Vagina (tissue), 2 donors: Measurements from ENCODE around the gene WBP11. TPM values are rescaled to one million over a fixed set of nuclear protein-coding genes. Genes with fewer than 3 reads are reported as not detected.

Source experiments
- DNase-seq, 2 donors: peaks; one replicate each; pipeline ENCODE4 v3.0.0-alpha.2; 2017; ENCODE audit errors: extremely low spot score in 2 of 2
- H3K27ac ChIP-seq: fragments of 200-600 bp; sonication (generic); one replicate; pipeline ENCODE4 v1.5.1; 2019
- H3K27me3 ChIP-seq: fragments of 200-600 bp; sonication (generic); one replicate; pipeline ENCODE4 v1.5.1; 2019
- H3K36me3 ChIP-seq, 2 donors: fragments of 200-600 bp; sonication (generic); one replicate each; pipeline ENCODE4 v1.5.1; 2017 to 2019
- H3K4me1 ChIP-seq: fragments of 200-600 bp; sonication (generic); one replicate; pipeline ENCODE4 v1.5.1; 2019
- H3K4me3 ChIP-seq, 2 donors: fragments of 200-600 bp; sonication (generic); 1 replicate in 1 of 2; 2 replicates in 1 of 2; pipeline ENCODE4 v1.5.1; 2016 to 2019
- H3K9me3 ChIP-seq: fragments of 200-600 bp; sonication (generic); one replicate; pipeline ENCODE4 v1.5.1; 2019
- POLR2A ChIP-seq, 2 donors: fragments of 450-650 bp; IDR thresholded peaks; one replicate each; pipeline ENCODE4 v1.6.1; 2017; ENCODE audit warnings: antibody characterized with exemption in 2 of 2, mild to moderate bottlenecking in 2 of 2, moderate library complexity in 2 of 2
- POLR2AphosphoS5 ChIP-seq, 2 donors: sonication (generic); formaldehyde crosslinking; IDR thresholded peaks; one replicate each; pipeline ENCODE4 v1.9.0; 2017; ENCODE audit warnings: antibody characterized with exemption in 2 of 2, mild to moderate bottlenecking in 2 of 2, low read depth in 1 of 2; ENCODE audit not compliant: insufficient read depth in 1 of 2
- intact Hi-C: fragments of 100-400 bp; cut with DNase I; formaldehyde crosslinking; loops from one replicate; pipeline ENCODE4 v1.15.1; 2023
- total RNA-seq: library from RNA; depleted of rRNA; stranded (reverse); fragments of >200 nt; gene quantifications from one replicate; pipeline ENCODE4 v1.2.3, GENCODE V29; 2016
- TF ChIP-seq, protein P1 (sequence below), 3 experiments: fragments of 450-650 bp in 2 of 3; fragments of 200-600 bp in 1 of 3; sonication (generic) in 1 of 3; IDR thresholded peaks; one replicate each; pipeline ENCODE4 v1.5.1; 2017 to 2019; ENCODE audit warnings: antibody characterized with exemption in 3 of 3, mild to moderate bottlenecking in 2 of 3, moderate library complexity in 2 of 3

WBP11 gene
- total RNA-seq, 1 donor from 2014 or later = 12.8 TPM

DNA sequence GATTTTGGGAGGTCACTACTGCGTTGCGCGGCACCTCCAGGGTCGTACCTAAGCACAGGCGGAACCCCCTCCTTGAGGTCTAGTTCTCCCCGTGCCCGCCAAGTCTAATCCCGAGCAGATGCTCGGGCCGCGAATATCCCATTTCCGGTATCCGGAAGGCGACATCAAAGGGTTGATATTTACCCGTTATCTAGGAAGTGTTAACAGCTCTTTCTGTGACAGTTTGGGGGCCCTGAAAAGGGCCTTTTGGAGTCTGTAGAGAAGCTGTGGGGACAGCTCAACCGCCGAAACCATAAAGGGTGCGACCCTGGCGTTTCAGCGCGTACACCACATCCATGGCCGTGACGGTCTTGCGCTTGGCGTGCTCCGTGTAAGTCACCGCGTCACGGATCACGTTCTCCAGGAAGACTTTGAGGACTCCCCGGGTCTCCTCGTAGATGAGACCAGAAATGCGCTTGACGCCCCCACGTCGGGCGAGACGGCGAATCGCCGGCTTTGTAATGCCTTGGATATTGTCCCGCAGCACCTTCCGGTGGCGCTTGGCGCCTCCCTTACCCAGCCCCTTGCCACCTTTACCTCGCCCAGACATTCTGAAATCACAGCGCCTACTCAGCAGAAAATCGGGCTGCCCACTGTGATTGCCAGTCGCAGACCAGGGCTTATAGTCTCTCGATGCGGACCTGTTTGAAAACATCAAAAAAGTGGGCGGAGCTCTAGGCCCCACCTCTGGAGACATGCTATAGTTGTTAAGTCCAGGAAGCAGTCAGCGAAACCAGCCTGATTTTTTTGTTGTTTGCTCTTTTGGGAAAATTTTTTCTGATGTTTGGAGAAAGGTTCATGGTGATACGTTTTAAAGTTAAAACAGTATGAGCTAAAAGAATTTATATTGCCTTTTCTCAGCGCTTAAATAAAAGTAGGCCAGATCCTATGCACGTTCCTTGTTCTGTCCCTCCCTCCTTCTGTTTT lies 32.5 kb downstream of the WBP11 start:
- no peaks in the 10 kb centered on the region for H3K9me3 ChIP-seq
- peaks cover 29% of the 10 kb centered on the region for H3K4me1 ChIP-seq
- H3K4me3 ChIP-seq = peak overlapping the region; percentile 67 to 82
- intact Hi-C loops = loop anchor here (10.0 kb wide), 1 partner anchor 114 kb away; the partner anchor contains the start of gene MGP
- DNase-seq = peak in 1 of 2 donors; percentile 98
- H3K27ac ChIP-seq = peak overlapping the region; percentile 94
- no peaks in the 10 kb centered on the region for H3K27me3 ChIP-seq
- TF ChIP-seq, protein P1, sequence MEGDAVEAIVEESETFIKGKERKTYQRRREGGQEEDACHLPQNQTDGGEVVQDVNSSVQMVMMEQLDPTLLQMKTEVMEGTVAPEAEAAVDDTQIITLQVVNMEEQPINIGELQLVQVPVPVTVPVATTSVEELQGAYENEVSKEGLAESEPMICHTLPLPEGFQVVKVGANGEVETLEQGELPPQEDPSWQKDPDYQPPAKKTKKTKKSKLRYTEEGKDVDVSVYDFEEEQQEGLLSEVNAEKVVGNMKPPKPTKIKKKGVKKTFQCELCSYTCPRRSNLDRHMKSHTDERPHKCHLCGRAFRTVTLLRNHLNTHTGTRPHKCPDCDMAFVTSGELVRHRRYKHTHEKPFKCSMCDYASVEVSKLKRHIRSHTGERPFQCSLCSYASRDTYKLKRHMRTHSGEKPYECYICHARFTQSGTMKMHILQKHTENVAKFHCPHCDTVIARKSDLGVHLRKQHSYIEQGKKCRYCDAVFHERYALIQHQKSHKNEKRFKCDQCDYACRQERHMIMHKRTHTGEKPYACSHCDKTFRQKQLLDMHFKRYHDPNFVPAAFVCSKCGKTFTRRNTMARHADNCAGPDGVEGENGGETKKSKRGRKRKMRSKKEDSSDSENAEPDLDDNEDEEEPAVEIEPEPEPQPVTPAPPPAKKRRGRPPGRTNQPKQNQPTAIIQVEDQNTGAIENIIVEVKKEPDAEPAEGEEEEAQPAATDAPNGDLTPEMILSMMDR (IDR thresholded peaks at IDR 0.05) = no peak
- TF ChIP-seq POLR2A (IDR thresholded peaks at IDR 0.05) (peak; percentile 23 to 93), POLR2AphosphoS5 (IDR thresholded peaks at IDR 0.05; ENCODE audit: insufficient read depth in 1 of 2, low read depth in 1 of 2) (peak; percentile 99)
- H3K36me3 ChIP-seq = no peaks in the 10 kb centered on the region

DNA sequence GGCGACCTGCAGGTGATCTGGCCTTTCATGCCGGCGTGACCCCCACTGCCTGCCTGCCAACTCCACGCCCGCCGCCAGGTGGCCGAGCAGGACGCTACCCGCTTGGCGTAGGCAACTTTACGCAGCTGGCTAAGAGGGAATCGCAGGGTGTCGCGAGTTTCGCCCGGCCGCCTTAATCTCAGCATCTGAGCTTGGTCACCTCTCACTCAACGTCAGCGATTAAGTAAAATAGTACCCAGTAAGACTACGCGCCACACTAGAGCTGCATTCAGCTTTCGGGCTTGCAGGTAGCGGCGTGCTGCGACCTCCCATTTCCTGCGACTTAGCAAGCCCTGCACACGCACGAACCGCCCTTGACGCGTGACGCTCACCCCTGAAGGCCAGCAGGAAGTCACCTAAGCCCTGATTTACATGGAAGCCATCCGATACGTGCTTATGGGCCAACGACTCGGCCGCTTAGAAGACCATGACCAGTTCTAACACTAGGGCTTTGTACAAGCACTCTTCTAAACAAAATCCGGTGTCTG lies 33.2 kb downstream of the WBP11 start:
- Histone ChIP-seq H3K9me3 (no peaks in the 10 kb centered on the region), H3K36me3 (no peaks in the 10 kb centered on the region), H3K27ac (peak overlapping the region; percentile 94), H3K4me1 (peaks cover 24% of the 10 kb centered on the region), H3K4me3 (peak overlapping the region; percentile 67 to 82), H3K27me3 (no peaks in the 10 kb centered on the region)
- TF ChIP-seq POLR2AphosphoS5 (IDR thresholded peaks at IDR 0.05; ENCODE audit: insufficient read depth in 1 of 2, low read depth in 1 of 2) (peak in 1 of 2 donors; percentile 61), POLR2A (IDR thresholded peaks at IDR 0.05) (peak in 1 of 2 donors; percentile 9)
- TF ChIP-seq, protein P1 (IDR thresholded peaks at IDR 0.05) = peak; percentile 58 to 83 (median 65)
- DNase-seq = peak in 1 of 2 donors; percentile 92
- intact Hi-C loops = loop anchor here (10.0 kb wide), 1 partner anchor 115 kb away; the partner anchor contains the start of gene MGP

DNA sequence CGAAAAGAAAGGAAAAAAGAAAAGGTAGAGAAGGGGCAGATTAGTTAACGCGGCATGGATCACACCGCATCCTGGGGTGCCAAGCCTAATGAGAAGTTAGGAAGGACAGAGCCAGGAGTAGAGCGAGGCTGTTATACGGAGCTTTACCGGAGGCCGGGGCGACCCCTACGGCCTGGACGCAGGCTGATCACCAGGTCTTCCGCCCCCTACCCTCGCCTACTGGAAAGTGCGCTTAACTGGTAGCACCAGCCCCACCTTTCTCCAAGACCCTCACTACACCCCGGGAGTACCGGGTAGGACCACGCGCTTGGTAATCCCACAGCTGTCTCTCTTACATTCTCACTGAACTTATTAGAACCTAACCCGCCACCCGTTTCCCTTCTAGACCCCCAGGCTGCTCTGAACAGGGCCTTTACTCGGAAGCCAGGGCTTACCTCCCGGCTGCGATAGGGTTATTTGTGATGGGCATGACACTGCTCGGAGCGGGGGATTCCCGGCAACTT lies 33.8 kb downstream of the WBP11 start:
- intact Hi-C loops = no loop called here
- Histone ChIP-seq H3K27me3 (no peaks in the 10 kb centered on the region), H3K36me3 (no peaks in the 10 kb centered on the region), H3K4me1 (peaks cover 24% of the 10 kb centered on the region), H3K4me3 (peak overlapping the region; percentile 67 to 82), H3K9me3 (no peaks in the 10 kb centered on the region), H3K27ac (peak overlapping the region; percentile 94)
- no peak for TF ChIP-seq POLR2A (IDR thresholded peaks at IDR 0.05)
- no peak for TF ChIP-seq POLR2AphosphoS5 (IDR thresholded peaks at IDR 0.05; ENCODE audit: insufficient read depth in 1 of 2, low read depth in 1 of 2)
- TF ChIP-seq, protein P1 (IDR thresholded peaks at IDR 0.05) = no peak
- DNase-seq = peak in 1 of 2 donors; percentile 93

DNA sequence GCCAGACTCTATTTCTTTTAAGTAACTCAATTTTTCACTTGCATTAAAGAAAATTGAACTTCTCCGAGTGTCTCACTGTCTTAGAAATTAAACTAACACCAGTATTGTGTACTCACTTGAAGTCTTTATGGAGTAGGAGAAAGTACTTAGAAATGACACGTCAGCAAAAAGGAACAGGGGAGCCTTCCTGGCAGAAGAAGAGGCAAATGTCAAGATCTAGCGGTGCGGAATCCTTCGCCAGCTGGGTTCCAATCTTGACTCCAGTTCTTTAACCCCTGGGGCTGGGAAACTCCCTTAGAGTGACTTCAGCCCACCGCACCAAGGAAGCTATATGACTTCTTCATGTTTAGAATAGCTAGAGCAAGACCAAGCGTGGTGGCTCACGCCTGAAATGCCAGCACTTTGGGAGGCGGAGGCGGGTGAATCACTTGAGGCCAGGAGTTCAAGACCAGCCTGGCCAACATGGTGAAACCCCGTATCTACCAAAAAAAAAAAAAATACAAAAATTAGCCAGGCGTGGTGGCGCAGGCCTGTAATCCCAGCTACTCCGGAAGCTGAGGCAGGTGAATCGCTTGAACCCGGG lies 34.4 kb downstream of the WBP11 start:
- H3K27me3 ChIP-seq = no peaks in the 10 kb centered on the region
- peaks cover 24% of the 10 kb centered on the region for H3K4me1 ChIP-seq
- no peaks in the 10 kb centered on the region for H3K9me3 ChIP-seq
- H3K4me3 ChIP-seq = peak overlapping the region; percentile 67 to 82
- H3K36me3 ChIP-seq = no peaks in the 10 kb centered on the region
- TF ChIP-seq POLR2AphosphoS5 (IDR thresholded peaks at IDR 0.05; ENCODE audit: insufficient read depth in 1 of 2, low read depth in 1 of 2) (no peak), POLR2A (IDR thresholded peaks at IDR 0.05) (no peak)
- peak overlapping the region; percentile 94 for H3K27ac ChIP-seq
- DNase-seq = no peak
- intact Hi-C loops = no loop called here

DNA sequence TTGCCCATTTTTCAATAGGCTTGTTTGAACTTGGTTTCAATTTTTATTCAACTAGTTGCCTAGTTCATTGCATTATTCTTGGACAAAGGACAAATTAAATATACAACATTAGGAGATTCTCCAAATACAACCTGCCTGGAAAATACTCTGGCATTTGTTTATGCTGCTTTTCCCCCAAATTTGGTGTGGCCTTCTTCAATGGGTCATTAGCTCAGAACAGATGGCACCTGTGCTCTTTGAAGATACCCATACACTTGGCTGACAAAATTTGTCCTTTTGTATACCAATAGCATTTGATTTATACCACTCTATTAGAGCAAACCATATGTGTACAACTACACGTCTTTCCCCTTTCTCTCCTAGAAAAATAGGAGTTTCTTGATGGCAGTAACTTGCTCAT lies 35.7 kb downstream of the WBP11 start:
- DNase-seq = no peak
- no peaks in the 10 kb centered on the region for H3K36me3 ChIP-seq
- TF ChIP-seq POLR2AphosphoS5 (IDR thresholded peaks at IDR 0.05; ENCODE audit: insufficient read depth in 1 of 2, low read depth in 1 of 2) = no peak
- no peak for TF ChIP-seq POLR2A (IDR thresholded peaks at IDR 0.05)
- TF ChIP-seq, protein P1 (IDR thresholded peaks at IDR 0.05) = no peak
- H3K27me3 ChIP-seq = no peaks in the 10 kb centered on the region
- peaks cover 24% of the 10 kb centered on the region for H3K4me1 ChIP-seq
- no peak overlapping the region for H3K27ac ChIP-seq
- H3K9me3 ChIP-seq = no peaks in the 10 kb centered on the region
- intact Hi-C loops = no loop called here
- H3K4me3 ChIP-seq = no peak overlapping the region
